ENCODE measurements around the gene UBXN7. TPM values are rescaled to one million over a fixed set of nuclear protein-coding genes. Genes with fewer than 3 reads are reported as not detected.
"Not testable (repeated sequence)": the region's sequence is repeated elsewhere in the genome, so short reads cannot be mapped to it uniquely, and the experiment has no call there.

The UBXN7 gene
- total RNA-seq, 2 donors from 2014 or later, result 21.1 to 22.2 TPM

DNA sequence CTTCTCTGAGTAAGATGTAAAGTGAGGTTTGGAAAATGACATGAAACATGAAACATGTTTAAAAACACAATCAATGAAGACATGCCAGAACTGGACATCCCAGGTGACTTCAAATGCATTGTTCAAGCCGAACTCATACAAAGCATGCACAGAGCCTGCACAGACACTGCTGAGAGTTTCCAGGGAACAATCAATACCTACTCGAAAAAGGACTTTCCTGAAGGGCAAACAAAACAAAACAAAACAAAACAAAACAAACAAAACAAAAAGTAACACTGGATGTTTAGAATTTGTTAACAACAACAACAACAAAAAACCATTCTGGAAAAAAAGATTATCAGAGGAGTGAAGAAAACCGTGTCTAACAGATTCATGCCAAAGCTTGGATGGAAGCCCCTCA, 83.5 kb downstream of the UBXN7 start:
- H3K4me3 ChIP-seq, result no peak overlapping the region
- TF ChIP-seq, protein P1, sequence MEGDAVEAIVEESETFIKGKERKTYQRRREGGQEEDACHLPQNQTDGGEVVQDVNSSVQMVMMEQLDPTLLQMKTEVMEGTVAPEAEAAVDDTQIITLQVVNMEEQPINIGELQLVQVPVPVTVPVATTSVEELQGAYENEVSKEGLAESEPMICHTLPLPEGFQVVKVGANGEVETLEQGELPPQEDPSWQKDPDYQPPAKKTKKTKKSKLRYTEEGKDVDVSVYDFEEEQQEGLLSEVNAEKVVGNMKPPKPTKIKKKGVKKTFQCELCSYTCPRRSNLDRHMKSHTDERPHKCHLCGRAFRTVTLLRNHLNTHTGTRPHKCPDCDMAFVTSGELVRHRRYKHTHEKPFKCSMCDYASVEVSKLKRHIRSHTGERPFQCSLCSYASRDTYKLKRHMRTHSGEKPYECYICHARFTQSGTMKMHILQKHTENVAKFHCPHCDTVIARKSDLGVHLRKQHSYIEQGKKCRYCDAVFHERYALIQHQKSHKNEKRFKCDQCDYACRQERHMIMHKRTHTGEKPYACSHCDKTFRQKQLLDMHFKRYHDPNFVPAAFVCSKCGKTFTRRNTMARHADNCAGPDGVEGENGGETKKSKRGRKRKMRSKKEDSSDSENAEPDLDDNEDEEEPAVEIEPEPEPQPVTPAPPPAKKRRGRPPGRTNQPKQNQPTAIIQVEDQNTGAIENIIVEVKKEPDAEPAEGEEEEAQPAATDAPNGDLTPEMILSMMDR (IDR thresholded peaks at IDR 0.05), result no peak
- H3K27me3 ChIP-seq (replicated peaks; ENCODE audit: insufficient read depth), result no peaks in the 10 kb centered on the region
- H3K9me3 ChIP-seq, result no peaks in the 10 kb centered on the region
- peaks cover 3% of the 10 kb centered on the region for H3K36me3 ChIP-seq
- H3K27ac ChIP-seq, result no peak overlapping the region
- H3K4me1 ChIP-seq (ENCODE audit: control insufficient read depth in 1 of 2, low read depth in 2 of 2), result no peaks in the 10 kb centered on the region
- DNase-seq (ENCODE audit: low spot score) (no peak), ATAC-seq (ENCODE audit: insufficient number of reproducible peaks, low FRiP score, low read depth) (no peak)

DNA sequence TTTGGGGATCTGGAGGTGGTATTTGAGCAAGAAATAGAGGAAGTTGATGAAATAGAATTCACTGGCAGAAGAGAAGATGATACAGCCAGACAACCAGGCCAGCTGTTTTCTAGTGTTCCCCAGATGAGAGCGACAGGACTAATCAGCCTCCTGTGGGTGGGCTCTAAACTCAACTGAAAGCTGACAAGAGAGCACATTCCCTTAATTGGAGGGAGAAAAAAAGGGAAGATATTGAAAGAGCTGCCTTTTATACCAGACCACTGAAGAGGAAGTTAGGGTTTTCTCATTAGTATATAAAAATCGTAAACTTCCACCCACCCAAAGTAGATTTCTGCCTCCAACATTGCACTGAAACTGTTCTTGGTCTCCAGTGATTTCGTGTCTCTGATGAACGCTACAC, 87.6 kb downstream of the UBXN7 start:
- DNase-seq (ENCODE audit: low spot score) (no peak), ATAC-seq (ENCODE audit: insufficient number of reproducible peaks, low FRiP score, low read depth) (no peak)
- no peaks in the 10 kb centered on the region for H3K9me3 ChIP-seq
- H3K4me1 ChIP-seq (ENCODE audit: control insufficient read depth in 1 of 2, low read depth in 2 of 2), result no peaks in the 10 kb centered on the region
- no peak overlapping the region for H3K27ac ChIP-seq
- TF ChIP-seq, protein P1 (IDR thresholded peaks at IDR 0.05), result no peak
- H3K27me3 ChIP-seq (replicated peaks; ENCODE audit: insufficient read depth), result no peaks in the 10 kb centered on the region
- no peak overlapping the region for H3K4me3 ChIP-seq
- H3K36me3 ChIP-seq, result no peaks in the 10 kb centered on the region

DNA sequence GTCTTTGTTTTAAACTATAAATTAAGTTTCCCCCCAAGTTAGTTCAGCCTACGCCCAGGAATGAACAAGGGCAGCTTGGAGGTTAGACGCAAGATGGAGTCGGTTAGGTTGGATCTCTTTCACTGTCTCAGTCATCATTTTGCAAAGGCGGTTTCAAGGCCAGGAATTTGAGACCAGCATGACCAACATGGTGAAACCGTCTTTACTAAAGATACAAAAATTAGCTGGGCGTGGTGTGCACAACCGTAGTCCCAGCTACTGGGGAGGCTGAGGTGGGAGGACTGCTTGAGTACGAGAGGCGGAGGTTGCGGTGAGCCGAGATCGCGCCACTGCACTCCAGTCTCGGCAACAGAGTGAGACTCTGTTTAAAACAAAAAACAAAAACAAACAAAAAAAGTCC, 88.3 kb downstream of the UBXN7 start:
- not testable (repeated sequence) for ATAC-seq (ENCODE audit: insufficient number of reproducible peaks, low FRiP score, low read depth); H3K4me1 ChIP-seq (ENCODE audit: control insufficient read depth in 1 of 2, low read depth in 2 of 2); H3K4me3 ChIP-seq; H3K27ac ChIP-seq; H3K27me3 ChIP-seq (replicated peaks; ENCODE audit: insufficient read depth); H3K9me3 ChIP-seq; DNase-seq (ENCODE audit: low spot score); H3K36me3 ChIP-seq

DNA sequence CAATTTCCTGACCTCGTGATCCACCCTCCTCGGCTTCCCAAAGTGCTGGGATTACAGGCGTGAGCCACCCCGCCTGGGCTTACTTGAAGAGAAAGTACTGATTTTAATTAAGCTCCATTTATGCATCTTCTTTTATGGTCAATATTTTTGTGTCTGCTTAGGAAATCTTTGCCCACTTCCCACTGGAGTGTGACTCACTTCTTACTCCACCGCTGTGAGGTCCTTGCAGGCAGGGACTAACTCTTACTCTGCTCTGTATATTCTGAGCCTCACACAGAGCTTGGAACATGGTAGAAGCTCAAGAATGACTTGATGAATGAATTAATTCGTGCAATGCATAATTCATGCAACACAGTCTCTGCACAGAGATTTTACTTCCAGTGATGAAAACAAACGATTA, 91.1 kb downstream of the UBXN7 start:
- H3K9me3 ChIP-seq, result no peaks in the 10 kb centered on the region
- no peaks in the 10 kb centered on the region for H3K36me3 ChIP-seq
- no peak overlapping the region for H3K27ac ChIP-seq
- H3K27me3 ChIP-seq (replicated peaks; ENCODE audit: insufficient read depth), result no peaks in the 10 kb centered on the region
- TF ChIP-seq, protein P1 (IDR thresholded peaks at IDR 0.05), result no peak
- H3K4me1 ChIP-seq (ENCODE audit: control insufficient read depth in 1 of 2, low read depth in 2 of 2), result no peaks in the 10 kb centered on the region
- DNase-seq (ENCODE audit: low spot score) (no peak), ATAC-seq (ENCODE audit: insufficient number of reproducible peaks, low FRiP score, low read depth) (no peak)
- no peak overlapping the region for H3K4me3 ChIP-seq

DNA sequence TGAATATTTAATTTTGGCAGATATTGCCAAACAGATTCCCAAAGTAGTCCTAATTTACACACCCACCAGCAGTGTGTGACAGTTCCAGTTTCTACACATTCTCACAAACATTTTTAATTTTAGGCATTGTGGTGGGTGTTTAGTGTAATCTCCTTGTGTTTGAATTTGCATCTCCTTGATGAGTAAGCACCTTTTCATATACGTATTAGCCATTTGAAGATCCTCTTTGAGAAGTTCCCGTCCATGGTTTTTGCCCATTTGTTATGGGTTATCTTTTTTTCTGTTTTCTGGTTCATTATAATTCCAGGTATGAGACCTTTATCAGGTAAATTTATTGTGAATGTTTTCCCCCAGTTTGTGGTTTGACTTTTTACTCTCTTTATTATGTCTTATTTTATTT, 91.8 kb downstream of the UBXN7 start:
- no peaks in the 10 kb centered on the region for H3K9me3 ChIP-seq
- no peaks in the 10 kb centered on the region for H3K27me3 ChIP-seq (replicated peaks; ENCODE audit: insufficient read depth)
- no peak overlapping the region for H3K27ac ChIP-seq
- H3K36me3 ChIP-seq, result no peaks in the 10 kb centered on the region
- ATAC-seq (ENCODE audit: insufficient number of reproducible peaks, low FRiP score, low read depth), result no peak
- no peak for DNase-seq (ENCODE audit: low spot score)
- no peak overlapping the region for H3K4me3 ChIP-seq
- TF ChIP-seq, protein P1 (IDR thresholded peaks at IDR 0.05), result no peak
- no peaks in the 10 kb centered on the region for H3K4me1 ChIP-seq (ENCODE audit: control insufficient read depth in 1 of 2, low read depth in 2 of 2)

DNA sequence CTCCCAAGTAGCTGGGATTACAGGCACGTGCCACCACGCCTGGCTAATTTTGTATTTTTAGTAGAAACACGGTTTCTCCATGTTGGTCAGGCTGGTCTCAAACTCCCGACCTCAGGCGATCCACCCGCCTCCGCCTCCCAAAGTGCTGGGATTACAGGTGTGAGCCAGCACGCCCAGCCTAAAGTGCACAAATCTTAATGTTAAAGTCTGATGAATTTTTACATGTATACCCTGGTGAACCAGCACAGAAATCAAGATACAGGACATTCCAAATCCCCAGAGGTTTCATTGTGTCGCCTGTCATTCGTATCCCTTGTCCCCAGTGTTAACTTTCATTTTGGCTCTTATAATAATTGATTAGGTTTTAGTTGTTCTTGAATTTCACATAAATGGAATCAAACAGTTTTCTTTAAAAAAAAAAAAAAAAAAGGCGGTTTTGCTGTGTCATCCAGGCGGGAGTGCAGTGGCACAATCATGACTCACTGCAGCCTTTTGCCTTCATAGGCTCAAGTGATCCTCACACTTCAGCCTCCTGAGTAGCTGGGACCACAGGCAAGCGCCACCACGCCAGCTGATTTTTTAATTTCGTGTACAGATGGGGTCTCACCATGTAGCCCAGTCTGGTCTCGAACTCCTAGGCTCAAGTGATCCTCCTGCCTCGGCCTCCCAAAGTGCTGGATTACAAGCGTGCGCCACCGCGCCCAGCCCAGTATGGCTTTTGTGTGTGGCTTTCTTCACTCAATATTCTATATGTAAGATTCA, 92.6 kb downstream of the UBXN7 start:
- H3K27me3 ChIP-seq (replicated peaks; ENCODE audit: insufficient read depth), result no peaks in the 10 kb centered on the region
- ATAC-seq (ENCODE audit: insufficient number of reproducible peaks, low FRiP score, low read depth), result no peak
- TF ChIP-seq, protein P1 (IDR thresholded peaks at IDR 0.05), result no peak
- H3K4me3 ChIP-seq, result no peak overlapping the region
- no peak for DNase-seq (ENCODE audit: low spot score)
- no peaks in the 10 kb centered on the region for H3K4me1 ChIP-seq (ENCODE audit: control insufficient read depth in 1 of 2, low read depth in 2 of 2)
- H3K36me3 ChIP-seq, result no peaks in the 10 kb centered on the region
- no peak overlapping the region for H3K27ac ChIP-seq
- no peaks in the 10 kb centered on the region for H3K9me3 ChIP-seq

Measured in thoracic aorta (tissue), 2 donors.